HepG2 (cell line): Measurements from ENCODE around the gene WDR70. TPM values are rescaled to one million over a fixed set of nuclear protein-coding genes. Genes with fewer than 3 reads are reported as not detected.

Experiments
- CCAR2 ChIP-seq: fragments of 200-400 bp; formaldehyde crosslinking; optimal IDR thresholded peaks from 2 replicates; pipeline ENCODE3; 2018; ENCODE audit warnings: low read depth, mild to moderate bottlenecking, low read length, moderate library complexity
- ETV6 ChIP-seq: sonication (generic); formaldehyde crosslinking; conservative IDR thresholded peaks from 2 replicates; pipeline ENCODE4 v1.4.0; 2020; ENCODE audit warnings: missing genetic modification reagents
- FUBP1 ChIP-seq: sonication (generic); formaldehyde crosslinking; IDR thresholded peaks from 2 replicates; pipeline ENCODE4 v1.5.1; 2020; ENCODE audit warnings: missing genetic modification reagents, mild to moderate bottlenecking, borderline replicate concordance
- HNF4A ChIP-seq: sonication (generic); formaldehyde crosslinking; IDR thresholded peaks from 2 replicates; pipeline ENCODE4 v1.4.0; 2020; ENCODE audit warnings: missing genetic modification reagents
- MAZ ChIP-seq, 2 experiments: sonication (generic) in 1 of 2; formaldehyde crosslinking in 1 of 2; IDR thresholded peaks; 2 replicates each; pipeline versions ENCODE4 v1.5.0 to v1.6.1; 2012 to 2020; ENCODE audit warnings: low read depth in 2 of 2, mild to moderate bottlenecking in 2 of 2, borderline replicate concordance in 1 of 2, improper control_type of control experiment in 1 of 2, low read length in 1 of 2, missing genetic modification reagents in 1 of 2, moderate library complexity in 1 of 2
- PBX2 ChIP-seq: IDR thresholded peaks from 2 replicates; pipeline ENCODE4 v1.6.1; 2016; ENCODE audit warnings: control low read depth
- SOX6 ChIP-seq, 2 experiments: fragments of 450-650 bp in 1 of 2; sonication (generic) in 1 of 2; formaldehyde crosslinking in 1 of 2; IDR thresholded peaks; 2 replicates each; pipeline versions ENCODE4 v1.4.0 to v1.6.1; 2017 to 2020; ENCODE audit warnings: antibody characterized with exemption in 1 of 2, mild to moderate bottlenecking in 1 of 2, missing genetic modification reagents in 1 of 2
- TP53 ChIP-seq: sonication (generic); formaldehyde crosslinking; conservative IDR thresholded peaks from 2 replicates; pipeline ENCODE4 v1.4.0; 2020; ENCODE audit warnings: missing genetic modification reagents
- ZBTB46 ChIP-seq: sonication (generic); formaldehyde crosslinking; IDR thresholded peaks from 2 replicates; pipeline ENCODE4 v1.4.0; 2020; ENCODE audit warnings: mild to moderate bottlenecking, missing genetic modification reagents, borderline replicate concordance
- ZHX1 ChIP-seq: sonication (generic); formaldehyde crosslinking; IDR thresholded peaks from 2 replicates; pipeline ENCODE4 v1.8.1; 2022; ENCODE audit warnings: low read depth, mild to moderate bottlenecking, missing genetic modification reagents
- ZMYM4 ChIP-seq: sonication (generic); formaldehyde crosslinking; IDR thresholded peaks from 2 replicates; pipeline ENCODE4 v1.8.1; 2023; ENCODE audit warnings: mild to moderate bottlenecking, missing genetic modification reagents
- ZNF496 ChIP-seq: sonication (generic); formaldehyde crosslinking; IDR thresholded peaks from 2 replicates; pipeline ENCODE4 v1.8.1; 2023; ENCODE audit warnings: mild to moderate bottlenecking, moderate library complexity, missing genetic modification reagents; ENCODE audit not compliant: insufficient replicate concordance
- ZNF558 ChIP-seq: sonication (generic); formaldehyde crosslinking; IDR thresholded peaks from 2 replicates; pipeline ENCODE4 v1.9.0; 2022; ENCODE audit warnings: mild to moderate bottlenecking, missing genetic modification reagents, borderline replicate concordance
- ZNF574 ChIP-seq: sonication (generic); formaldehyde crosslinking; IDR thresholded peaks from 2 replicates; pipeline ENCODE4 v1.4.0; 2020; ENCODE audit warnings: missing genetic modification reagents
- ZNF746 ChIP-seq: sonication (generic); formaldehyde crosslinking; IDR thresholded peaks from 2 replicates; pipeline ENCODE4 v1.8.0; 2022; ENCODE audit warnings: mild to moderate bottlenecking, missing genetic modification reagents
- ZNF781 ChIP-seq: sonication (generic); formaldehyde crosslinking; IDR thresholded peaks from 2 replicates; pipeline ENCODE4 v1.5.1; 2020; ENCODE audit warnings: borderline replicate concordance, mild to moderate bottlenecking, missing genetic modification reagents; ENCODE audit errors: not compliant biosample characterization
- ZNF839 ChIP-seq: sonication (generic); formaldehyde crosslinking; IDR thresholded peaks from 2 replicates; pipeline ENCODE4 v1.4.0; 2020; ENCODE audit warnings: missing genetic modification reagents, mild to moderate bottlenecking, borderline replicate concordance
- polyA plus RNA-seq, 8 experiments: library from polyadenylated mRNA; depleted of rRNA in 3 of 8; stranded (reverse) in 7 of 8; unstranded in 1 of 8; fragments of >200 nt; fragmentation: Illumina TruSeq in 4 of 8; extraction: Trizol in 4 of 8; gene quantifications; 2 replicates each; pipeline versions ENCODE4 v1.2.1 to v1.2.3, GENCODE V29; 2011 to 2016; ENCODE audit warnings: low read depth in 4 of 8, missing spikeins in 1 of 8, mixed read lengths in 1 of 8; ENCODE audit not compliant: insufficient read depth in 1 of 8
- total RNA-seq, 5 experiments: library from RNA; depleted of rRNA; stranded (reverse); fragments of >200 nt; fragmentation: Illumina TruSeq; extraction: Trizol; gene quantifications; 2 replicates each; pipeline ENCODE4 v1.2.3, GENCODE V29; 2016; ENCODE audit warnings: low read depth in 1 of 5

Gene WDR70
- total and polyA plus RNA-seq, 2 of the 13 experiments (the other 11 are each of a cell fraction or from before 2014, with no cell fraction given), result 14.6 to 30.6 TPM

- TF ChIP-seq ZNF839 (CRISPR knock-in tag) (no peak), SOX6 (IDR thresholded peaks at IDR 0.05) (no peak), SOX6 (CRISPR knock-in tag; IDR thresholded peaks at IDR 0.05) (peak; percentile 46), ETV6 (CRISPR knock-in tag) (no peak), ZBTB46 (CRISPR knock-in tag) (no peak), CCAR2 (no peak), ZMYM4 (CRISPR knock-in tag) (peak; percentile 78), MAZ (IDR thresholded peaks at IDR 0.05; ENCODE audit: borderline replicate concordance, low read depth, low read length) (no peak), MAZ (CRISPR knock-in tag; IDR thresholded peaks at IDR 0.05; ENCODE audit: low read depth) (no peak), ZNF558 (CRISPR knock-in tag) (no peak), ZHX1 (CRISPR knock-in tag) (no peak), ZNF574 (0 out of 2 replicates have a peak, but pooled peaks have one; percentile 31), HNF4A (CRISPR knock-in tag) (peak; percentile 90), ZNF496 (CRISPR knock-in tag) (no peak), ZNF781 (CRISPR knock-in tag) (no peak), TP53 (CRISPR knock-in tag) (no peak), FUBP1 (CRISPR knock-in tag) (no peak), ZNF746 (no peak), PBX2 (no peak)
Observed at GRCh38 chr5:37769840-37770239, 390.7 kb downstream of the WDR70 start (continued).
